LNCAP (cell line): ENCODE data around the gene OR52K1.

Source experiments
- CTCF ChIP-seq: fragments of 450-650 bp; IDR thresholded peaks from 2 replicates; pipeline ENCODE4 v1.5.1; 2017; ENCODE audit warnings: mild to moderate bottlenecking

Gene OR52K1

GRCh38 chr11:4522752-4523151, 40.3 kb downstream of the OR52K1 start:
- TF ChIP-seq CTCF: no peak

- TF ChIP-seq CTCF: no peak
These were observed 41.2 kb downstream of the OR52K1 start for GRCh38 chr11:4523666-4524065.

- TF ChIP-seq CTCF: no peak
These were observed 45.5 kb downstream of the OR52K1 start for GRCh38 chr11:4527926-4528325.

GRCh38 chr11:4539603-4540219, 57.3 kb downstream of the OR52K1 start:
- TF ChIP-seq CTCF: peak; percentile 83

GRCh38 chr11:4541071-4541470, 58.6 kb downstream of the OR52K1 start:
- no peak for TF ChIP-seq CTCF
